Adrenal gland (tissue), 12 donors: ENCODE data around the gene ITGA6. TPM values are rescaled to one million over a fixed set of nuclear protein-coding genes. Genes with fewer than 3 reads are reported as not detected.

Experiments used
- DNase-seq, 7 donors: peaks; one replicate each; pipeline ENCODE4 v3.0.0-alpha.2; 2019 to 2020
- H3K27ac ChIP-seq, 5 donors: fragments of 200-600 bp; sonication (generic) in 4 of 5; 1 replicate in 3 of 5; 2 replicates in 2 of 5; pipeline versions ENCODE4 v1.5.1 to v1.8.0; 2016 to 2020; ENCODE audit warnings: mild to moderate bottlenecking in 1 of 5
- H3K27me3 ChIP-seq: fragments of 200-600 bp; 2 replicates; pipeline ENCODE4 v1.8.0; 2021
- H3K36me3 ChIP-seq, 2 donors: fragments of 200-600 bp; replicated peaks in 1 of 2; 1 replicate in 1 of 2; 2 replicates in 1 of 2; pipeline versions ENCODE4 v1.5.1 to v1.8.0; 2018 to 2022
- H3K4me1 ChIP-seq, 2 donors: fragments of 200-600 bp; replicated peaks in 1 of 2; 1 replicate in 1 of 2; 2 replicates in 1 of 2; pipeline versions ENCODE4 v1.5.1 to v1.8.0; 2018 to 2021
- H3K4me3 ChIP-seq, 4 donors: fragments of 200-600 bp; sonication (generic) in 3 of 4; one replicate each; pipeline ENCODE4 v1.5.1; 2016 to 2018
- H3K9me3 ChIP-seq, 3 donors: fragments of 200-600 bp; sonication (generic) in 1 of 3; replicated peaks in 1 of 3; 1 replicate in 2 of 3; 2 replicates in 1 of 3; pipeline versions ENCODE4 v1.5.1 to v1.8.0; 2016 to 2021
- CTCF ChIP-seq, 6 experiments: fragments of 450-650 bp in 4 of 6; fragments of 200-600 bp in 2 of 6; sonication (generic) in 1 of 6; IDR thresholded peaks; 1 replicate in 5 of 6; 2 replicates in 1 of 6; pipeline versions ENCODE4 v1.5.1 to v1.8.0; 2016 to 2021; ENCODE audit warnings: antibody characterized with exemption in 6 of 6, mild to moderate bottlenecking in 2 of 6, moderate library complexity in 1 of 6
- POLR2A ChIP-seq, 2 donors: fragments of 450-650 bp; IDR thresholded peaks; one replicate each; pipeline ENCODE4 v1.6.1; 2017; ENCODE audit warnings: antibody characterized with exemption in 2 of 2, mild to moderate bottlenecking in 2 of 2, moderate library complexity in 1 of 2
- WGBS, 4 donors: extraction: QIAGEN DNeasy Blood & Tissue Kit in 2 of 4; methylation state at CpG; one replicate each; pipeline versions ENCODE4 v1.1.5 to v1.1.7; 2013 to 2017; 5-methylcytosine and 5-hydroxymethylcytosine counted together
- intact Hi-C, 2 donors: fragments of 100-400 bp; cut with DNase I; formaldehyde crosslinking; loops; one replicate each; pipeline versions ENCODE4 v1.14.1 to v1.15.0; 2022 to 2023
- polyA plus RNA-seq, 3 donors: library from polyadenylated mRNA; stranded (reverse); fragments of 200-250 nt in 2 of 3; fragments of 350-450 nt in 1 of 3; fragmentation: Illumina TruSeq in 1 of 3; extraction: RNeasy Lipid Tissue Mini Kit (QIAGEN cat#74804) in 1 of 3; gene quantifications; one replicate each; pipeline ENCODE4 v1.2.3, GENCODE V29; 2013 to 2014
- total RNA-seq, 9 donors: library from RNA; depleted of rRNA in 4 of 9; stranded (reverse); fragments of >200 nt in 4 of 9; fragments of 120-200 nt in 1 of 9; fragmentation: NEBNext Ultra II Directional in 1 of 9; extraction: Animal tissue kit (Norgen Biotek cat#: 25700) in 1 of 9; gene quantifications; one replicate each; pipeline versions ENCODE4 v1.1.0 to v1.2.4, GENCODE V29; 2013 to 2023
- donor health status: healthy with polysubstance abuse.
- donor health status: Bipolar disorder and iron deficiency.
- donor health status: DM: yes; HTN: yes; CAD: no.
- donor health status: DM: no; HTN: no; CAD: no.
- donor health status: DM: no; HTN: no; CAD: no.
- donor health status: DM: yes; HTN: yes; CAD: no.

Gene ITGA6
- total and polyA plus RNA-seq, 12 donors: 5.1 to 20.3 (median 10.0) TPM

- intact Hi-C loops: no loop called here
- WGBS, 4 donors: 58 to 80% (median 64%) methylated on average over 1 of the region's 1 CpG
- no peak overlapping the region for H3K27ac ChIP-seq
- no peaks in the 10 kb centered on the region for H3K36me3 ChIP-seq
- no peaks in the 10 kb centered on the region for H3K27me3 ChIP-seq
- no peaks in the 10 kb centered on the region for H3K4me1 ChIP-seq
- H3K4me3 ChIP-seq: no peak overlapping the region
- DNase-seq: no peak
- no peak for TF ChIP-seq CTCF (IDR thresholded peaks at IDR 0.05)
- no peak for TF ChIP-seq POLR2A (IDR thresholded peaks at IDR 0.05)
- no peaks in the 10 kb centered on the region for H3K9me3 ChIP-seq
These were observed 11.6 kb upstream of the ITGA6 start for GRCh38 chr2:172415865-172416183.

GRCh38 chr2:172416447-172417058 is 10.8 kb upstream of the ITGA6 start:
- H3K27me3 ChIP-seq: no peaks in the 10 kb centered on the region
- intact Hi-C loops: no loop called here
- H3K9me3 ChIP-seq: no peaks in the 10 kb centered on the region
- no peak for DNase-seq
- no peaks in the 10 kb centered on the region for H3K4me1 ChIP-seq
- no peak overlapping the region for H3K4me3 ChIP-seq
- no peak overlapping the region for H3K27ac ChIP-seq
- 58 to 81% (median 78%) methylated on average over 1 of the region's 1 CpG for WGBS, 4 donors
- no peak for TF ChIP-seq CTCF (IDR thresholded peaks at IDR 0.05)
- no peak for TF ChIP-seq POLR2A (IDR thresholded peaks at IDR 0.05)
- H3K36me3 ChIP-seq: no peaks in the 10 kb centered on the region

- Histone ChIP-seq H3K4me1 (no peaks in the 10 kb centered on the region), H3K9me3 (no peaks in the 10 kb centered on the region), H3K27ac (no peak overlapping the region), H3K27me3 (no peaks in the 10 kb centered on the region), H3K4me3 (no peak overlapping the region), H3K36me3 (no peaks in the 10 kb centered on the region)
- no peak for DNase-seq
- intact Hi-C loops: no loop called here
- TF ChIP-seq POLR2A (IDR thresholded peaks at IDR 0.05) (no peak), CTCF (IDR thresholded peaks at IDR 0.05) (no peak)
- WGBS, 4 donors: 57 to 71% (median 68%) methylated on average over 3 of the region's 3 CpGs
These were observed 7.2 kb upstream of the ITGA6 start for GRCh38 chr2:172420216-172420615.

- H3K36me3 ChIP-seq: no peaks in the 10 kb centered on the region
- no peak overlapping the region for H3K4me3 ChIP-seq
- no peak overlapping the region for H3K27ac ChIP-seq
- H3K4me1 ChIP-seq: peaks cover 0 to 7% of the 10 kb centered on the region in 2 donors
- H3K27me3 ChIP-seq: peaks cover 5% of the 10 kb centered on the region
- 67 to 84% (median 77%) methylated on average over 6 of the region's 6 CpGs for WGBS, 4 donors
- no peak for TF ChIP-seq POLR2A (IDR thresholded peaks at IDR 0.05)
- no peak for TF ChIP-seq CTCF (IDR thresholded peaks at IDR 0.05)
- H3K9me3 ChIP-seq: no peaks in the 10 kb centered on the region
- intact Hi-C loops: no loop called here
- no peak for DNase-seq
These were observed 4.2 kb upstream of the ITGA6 start for GRCh38 chr2:172423160-172423559.
